GM20000 (cell line): ENCODE results near the gene HMGCL.
"Not testable (repeated sequence)": the region's sequence is repeated elsewhere in the genome, so short reads cannot be mapped to it uniquely, and the experiment has no call there.

Experiments used
- DNase-seq: peaks from one replicate; pipeline ENCODE4 v3.0.0; 2012; ENCODE audit warnings: low spot score
- CTCF ChIP-seq: IDR thresholded peaks from 2 replicates; pipeline ENCODE4 v1.5.1; 2012; ENCODE audit warnings: mild to moderate bottlenecking, control low read depth; ENCODE audit errors: extremely low read depth, missing control alignments

The HMGCL gene

GRCh38 chr1:23809751-23810171 is 15.5 kb downstream of the HMGCL start:
- DNase-seq = peak; percentile 85
- TF ChIP-seq CTCF = peak; percentile 96

- TF ChIP-seq CTCF = no peak
- DNase-seq = no peak
Observed at GRCh38 chr1:23807453-23807852, 17.8 kb downstream of the HMGCL start.

- no peak for TF ChIP-seq CTCF
- no peak for DNase-seq
Observed at GRCh38 chr1:23806280-23806679, 18.9 kb downstream of the HMGCL start.

GRCh38 chr1:23805025-23805424 is 20.2 kb downstream of the HMGCL start:
- no peak for DNase-seq
- TF ChIP-seq CTCF = no peak

GRCh38 chr1:23804183-23804835 is 20.9 kb downstream of the HMGCL start:
- TF ChIP-seq CTCF = no peak
- no peak for DNase-seq

GRCh38 chr1:23803674-23804073 is 21.6 kb downstream of the HMGCL start:
- TF ChIP-seq CTCF = no peak
- no peak for DNase-seq

GRCh38 chr1:23802809-23803342 is 22.4 kb downstream of the HMGCL start:
- not testable (repeated sequence) for DNase-seq

- no peak for DNase-seq
Observed at GRCh38 chr1:23801876-23802275, 23.4 kb downstream of the HMGCL start.

More at GRCh38 chr1:23801876-23802275, 23.4 kb downstream of the HMGCL start:
- TF ChIP-seq CTCF = no peak
